ENCODE measurements around the gene KIAA0319L.

DNA sequence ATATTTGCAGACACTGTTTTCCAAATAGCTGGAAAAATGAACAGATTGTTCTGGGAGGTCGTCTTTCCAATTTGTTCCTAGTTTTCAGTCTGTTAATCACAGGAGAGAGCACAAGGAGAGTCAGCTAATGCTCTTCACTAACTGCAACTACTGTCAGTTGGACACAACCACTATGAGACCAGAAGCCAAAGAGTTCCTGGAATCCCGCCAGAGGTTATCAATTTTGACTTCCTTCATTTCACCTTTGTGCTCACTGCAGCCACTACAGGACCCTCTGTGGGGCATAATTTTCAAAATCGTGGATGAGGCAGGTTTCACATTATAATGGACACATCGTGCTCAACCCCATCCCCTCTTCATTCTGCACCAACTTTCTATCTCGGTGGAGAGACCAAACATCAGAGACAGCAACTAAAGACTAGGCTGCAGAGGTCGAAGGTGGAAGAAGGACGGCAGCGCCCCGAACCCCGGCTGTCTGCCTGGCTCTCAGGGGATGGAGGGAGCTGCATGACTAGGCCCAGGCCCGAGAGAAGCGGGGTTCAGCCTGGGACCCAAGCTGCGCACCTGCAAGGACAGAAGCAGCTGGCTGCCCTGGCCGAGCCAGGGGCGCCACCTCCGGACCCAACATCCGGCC is 602 bp downstream of the KIAA0319L start:
- no peak for TF ChIP-seq CTCF (IDR thresholded peaks at IDR 0.05; ENCODE audit: poor library complexity, severe bottlenecking)
- TF ChIP-seq EP300 (conservative IDR thresholded peaks at IDR 0.05; ENCODE audit: poor library complexity, severe bottlenecking): no peak
- no peak for TF ChIP-seq EZH2 (IDR thresholded peaks at IDR 0.05; ENCODE audit: borderline replicate concordance, insufficient read depth, low read length, poor library complexity, severe bottlenecking)
- TF ChIP-seq POLR2AphosphoS5 (IDR thresholded peaks at IDR 0.05): no peak
- no peak for TF ChIP-seq RAD21 (conservative IDR thresholded peaks at IDR 0.05)
- peak; percentile 34 for TF ChIP-seq TAF1 (IDR thresholded peaks at IDR 0.05; ENCODE audit: low read depth)
- TF ChIP-seq, protein P1, sequence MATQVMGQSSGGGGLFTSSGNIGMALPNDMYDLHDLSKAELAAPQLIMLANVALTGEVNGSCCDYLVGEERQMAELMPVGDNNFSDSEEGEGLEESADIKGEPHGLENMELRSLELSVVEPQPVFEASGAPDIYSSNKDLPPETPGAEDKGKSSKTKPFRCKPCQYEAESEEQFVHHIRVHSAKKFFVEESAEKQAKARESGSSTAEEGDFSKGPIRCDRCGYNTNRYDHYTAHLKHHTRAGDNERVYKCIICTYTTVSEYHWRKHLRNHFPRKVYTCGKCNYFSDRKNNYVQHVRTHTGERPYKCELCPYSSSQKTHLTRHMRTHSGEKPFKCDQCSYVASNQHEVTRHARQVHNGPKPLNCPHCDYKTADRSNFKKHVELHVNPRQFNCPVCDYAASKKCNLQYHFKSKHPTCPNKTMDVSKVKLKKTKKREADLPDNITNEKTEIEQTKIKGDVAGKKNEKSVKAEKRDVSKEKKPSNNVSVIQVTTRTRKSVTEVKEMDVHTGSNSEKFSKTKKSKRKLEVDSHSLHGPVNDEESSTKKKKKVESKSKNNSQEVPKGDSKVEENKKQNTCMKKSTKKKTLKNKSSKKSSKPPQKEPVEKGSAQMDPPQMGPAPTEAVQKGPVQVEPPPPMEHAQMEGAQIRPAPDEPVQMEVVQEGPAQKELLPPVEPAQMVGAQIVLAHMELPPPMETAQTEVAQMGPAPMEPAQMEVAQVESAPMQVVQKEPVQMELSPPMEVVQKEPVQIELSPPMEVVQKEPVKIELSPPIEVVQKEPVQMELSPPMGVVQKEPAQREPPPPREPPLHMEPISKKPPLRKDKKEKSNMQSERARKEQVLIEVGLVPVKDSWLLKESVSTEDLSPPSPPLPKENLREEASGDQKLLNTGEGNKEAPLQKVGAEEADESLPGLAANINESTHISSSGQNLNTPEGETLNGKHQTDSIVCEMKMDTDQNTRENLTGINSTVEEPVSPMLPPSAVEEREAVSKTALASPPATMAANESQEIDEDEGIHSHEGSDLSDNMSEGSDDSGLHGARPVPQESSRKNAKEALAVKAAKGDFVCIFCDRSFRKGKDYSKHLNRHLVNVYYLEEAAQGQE (IDR thresholded peaks at IDR 0.05; ENCODE audit: borderline replicate concordance): no peak
